Psoas muscle (tissue), 8 donors: ENCODE results near the gene CAPN7. TPM values are rescaled to one million over a fixed set of nuclear protein-coding genes. Genes with fewer than 3 reads are reported as not detected.

Experiments
- ATAC-seq, 4 donors: fragments of 200-7000 bp; cut with Tn5 transposase; one replicate each; pipeline ENCODE4 v1.9.1; 2020; ENCODE audit warnings: moderate library complexity in 3 of 4, mild to moderate bottlenecking in 2 of 4
- DNase-seq, 2 donors: peaks; one replicate each; pipeline ENCODE4 v3.0.0-alpha.2; 2020
- H3K27ac ChIP-seq: fragments of 200-600 bp; one replicate; pipeline ENCODE4 v1.8.0; 2022
- H3K27me3 ChIP-seq, 3 donors: fragments of 200-600 bp in 1 of 3; one replicate each; pipeline versions ENCODE4 v1.6.1 to v1.8.0; 2013 to 2022; ENCODE audit warnings: low read length in 2 of 3, mild to moderate bottlenecking in 2 of 3, moderate library complexity in 1 of 3; ENCODE audit not compliant: insufficient read depth in 3 of 3
- H3K36me3 ChIP-seq, 2 donors: fragments of 200-600 bp in 1 of 2; one replicate each; pipeline versions ENCODE4 v1.6.1 to v1.8.0; 2013 to 2022; ENCODE audit warnings: low read depth in 1 of 2, mild to moderate bottlenecking in 1 of 2, moderate library complexity in 1 of 2; ENCODE audit not compliant: insufficient read depth in 1 of 2
- H3K4me1 ChIP-seq: fragments of 200-600 bp; one replicate; pipeline ENCODE4 v1.8.0; 2022
- H3K4me3 ChIP-seq: fragments of 200-600 bp; one replicate; pipeline ENCODE4 v1.8.0; 2022; ENCODE audit warnings: mild to moderate bottlenecking
- H3K9me3 ChIP-seq: fragments of 200-600 bp; one replicate; pipeline ENCODE4 v1.8.0; 2022
- CTCF ChIP-seq: fragments of 200-600 bp; IDR thresholded peaks from one replicate; pipeline ENCODE4 v1.8.0; 2022; ENCODE audit warnings: antibody characterized with exemption
- WGBS, 3 donors: extraction: QIAGEN DNeasy Blood & Tissue Kit; methylation state at CpG; one replicate each; pipeline versions ENCODE4 v1.1.6 to v1.1.7; 2013; 5-methylcytosine and 5-hydroxymethylcytosine counted together
- intact Hi-C, 2 donors: fragments of 100-400 bp; cut with DNase I; formaldehyde crosslinking; loops; one replicate each; pipeline versions ENCODE4 v1.11.0 to v1.14.2; 2022
- polyA plus RNA-seq, 3 donors: library from polyadenylated mRNA; stranded (reverse); fragments of 200-250 nt; gene quantifications; one replicate each; pipeline ENCODE4 v1.2.3, GENCODE V29; 2013
- total RNA-seq, 4 donors: library from RNA; stranded (reverse); fragmentation: NEBNext Ultra II Directional in 2 of 4; extraction: Animal tissue kit (Norgen Biotek cat#: 25700) in 2 of 4; gene quantifications; one replicate each; pipeline versions ENCODE4 v1.2.1 to v1.2.4, GENCODE V29; 2021 to 2023
- donor health status: healthy with polysubstance abuse.
- donor health status: DM: no; HTN: no; CAD: no; lungs with moderate emphysema.
- donor health status: Bipolar disorder and iron deficiency.
- donor health status: healthy.
- donor health status: DM: yes; HTN: yes; CAD: no.
- donor health status: DM: no; HTN: no; CAD: no.
- donor health status: DM: no; HTN: no; CAD: no.
- donor health status: DM: yes; HTN: yes; CAD: no.

CAPN7 gene
- total and polyA plus RNA-seq, 7 donors = 15.2 to 42.7 (median 26.8) TPM

GRCh38 chr3:15243822-15244482 lies 37.9 kb downstream of the CAPN7 start:
- Histone ChIP-seq H3K27me3 (no peaks in the 10 kb centered on the region), H3K27ac (no peak overlapping the region), H3K36me3 (peaks cover 9 to 100% of the 10 kb centered on the region in 2 donors), H3K4me3 (no peak overlapping the region), H3K9me3 (no peaks in the 10 kb centered on the region), H3K4me1 (no peaks in the 10 kb centered on the region)
- ATAC-seq = no peak
- intact Hi-C loops = no loop called here
- TF ChIP-seq CTCF = no peak
- no peak for DNase-seq
- WGBS, 3 donors = 83 to 91% (median 86%) methylated on average over 5 of the region's 5 CpGs

- Histone ChIP-seq H3K9me3 (no peaks in the 10 kb centered on the region), H3K36me3 (peaks cover 9 to 100% of the 10 kb centered on the region in 2 donors), H3K4me1 (no peaks in the 10 kb centered on the region), H3K27ac (no peak overlapping the region), H3K27me3 (no peaks in the 10 kb centered on the region), H3K4me3 (no peak overlapping the region)
- no peak for DNase-seq
- intact Hi-C loops = loop anchor here in 1 of 2 donors (5.0 kb wide), 1 partner anchor 584 kb away; no protein-coding TSS in a partner anchor
- TF ChIP-seq CTCF = no peak
- ATAC-seq = no peak
- 95 to 96% (median 96%) methylated on average over 2 of the region's 2 CpGs for WGBS, 3 donors
Measured at GRCh38 chr3:15246186-15246585, 40.1 kb downstream of the CAPN7 start.

- Histone ChIP-seq H3K4me1 (peaks cover 3% of the 10 kb centered on the region), H3K36me3 (peaks cover 6 to 100% of the 10 kb centered on the region in 2 donors), H3K9me3 (no peaks in the 10 kb centered on the region), H3K4me3 (no peak overlapping the region), H3K27ac (no peak overlapping the region), H3K27me3 (no peaks in the 10 kb centered on the region)
- ATAC-seq (no peak), DNase-seq (no peak)
- WGBS, 3 donors = 75 to 85% (median 85%) methylated on average over 7 of the region's 7 CpGs
- TF ChIP-seq CTCF = no peak
- intact Hi-C loops = loop anchor here in 1 of 2 donors (5.0 kb wide), 1 partner anchor 41 kb away; no protein-coding TSS in a partner anchor
Measured at GRCh38 chr3:15253023-15253697, 47.1 kb downstream of the CAPN7 start.

- DNase-seq (no peak), ATAC-seq (no peak)
- TF ChIP-seq CTCF = no peak
- no peaks in the 10 kb centered on the region for H3K9me3 ChIP-seq
- intact Hi-C loops = no loop called here
- no peak overlapping the region for H3K4me3 ChIP-seq
- H3K36me3 ChIP-seq = peaks cover 8 to 100% of the 10 kb centered on the region in 2 donors
- no peak overlapping the region for H3K27ac ChIP-seq
- H3K4me1 ChIP-seq = peaks cover 3% of the 10 kb centered on the region
- 95 to 97% (median 96%) methylated on average over 2 of the region's 2 CpGs for WGBS, 3 donors
- no peaks in the 10 kb centered on the region for H3K27me3 ChIP-seq
Measured at GRCh38 chr3:15255215-15255614, 49.2 kb downstream of the CAPN7 start.
